Hepatocyte (in vitro differentiated cells): ENCODE measurements around the gene CDKN1A.

Source experiments
- CTCF ChIP-seq: fragments of 200-600 bp; sonication (generic); IDR thresholded peaks from 2 replicates; pipeline ENCODE4 v1.5.1; 2016; ENCODE audit warnings: antibody characterized with exemption, mild to moderate bottlenecking; ENCODE audit not compliant: poor library complexity
- EZH2 ChIP-seq: fragments of 200-600 bp; sonication (generic); IDR thresholded peaks from 2 replicates; pipeline ENCODE4 v1.6.1; 2016; ENCODE audit warnings: antibody characterized with exemption, mild to moderate bottlenecking, borderline replicate concordance
- EZH2phosphoT487 ChIP-seq: fragments of 200-600 bp; sonication (generic); IDR thresholded peaks from one replicate; pipeline ENCODE4 v1.6.1; 2018; ENCODE audit warnings: antibody characterized with exemption, mild to moderate bottlenecking, low read depth, moderate library complexity; ENCODE audit not compliant: unreplicated experiment, severe bottlenecking

GRCh38 chr6:36666826-36667591 lies 11.5 kb upstream of the CDKN1A start:
- no peak for TF ChIP-seq CTCF
- TF ChIP-seq EZH2phosphoT487: no peak
- no peak for TF ChIP-seq EZH2
